Suprapubic skin (tissue), 4 donors: ENCODE measurements around the gene PRCP. TPM values are rescaled to one million over a fixed set of nuclear protein-coding genes. Genes with fewer than 3 reads are reported as not detected.

Source experiments
- DNase-seq, 2 donors: peaks; one replicate each; pipeline ENCODE4 v3.0.0-alpha.2; 2019; ENCODE audit warnings: low spot score in 2 of 2
- H3K27ac ChIP-seq: fragments of 200-600 bp; sonication (generic); one replicate; pipeline ENCODE4 v1.5.1; 2019
- H3K27me3 ChIP-seq: fragments of 200-600 bp; sonication (generic); one replicate; pipeline ENCODE4 v1.5.1; 2019
- H3K36me3 ChIP-seq: fragments of 200-600 bp; sonication (generic); one replicate; pipeline ENCODE4 v1.5.1; 2019
- H3K4me1 ChIP-seq: fragments of 200-600 bp; sonication (generic); one replicate; pipeline ENCODE4 v1.5.1; 2019
- H3K4me3 ChIP-seq: fragments of 200-600 bp; sonication (generic); one replicate; pipeline ENCODE4 v1.5.1; 2019; ENCODE audit warnings: mild to moderate bottlenecking
- H3K9me3 ChIP-seq: fragments of 200-600 bp; sonication (generic); one replicate; pipeline ENCODE4 v1.5.1; 2019
- CTCF ChIP-seq, 2 donors: fragments of 200-600 bp in 1 of 2; fragments of 450-650 bp in 1 of 2; sonication (generic) in 1 of 2; IDR thresholded peaks; one replicate each; pipeline ENCODE4 v1.5.1; 2016 to 2019; ENCODE audit warnings: antibody characterized with exemption in 2 of 2, mild to moderate bottlenecking in 1 of 2, moderate library complexity in 1 of 2
- EP300 ChIP-seq: sonication (generic); formaldehyde crosslinking; IDR thresholded peaks from one replicate; pipeline ENCODE4 v1.6.1; 2017; ENCODE audit warnings: antibody characterized with exemption
- POLR2A ChIP-seq, 2 donors: fragments of 450-650 bp; IDR thresholded peaks; one replicate each; pipeline ENCODE4 v1.6.1; 2017; ENCODE audit warnings: antibody characterized with exemption in 2 of 2, mild to moderate bottlenecking in 2 of 2, moderate library complexity in 2 of 2
- POLR2AphosphoS5 ChIP-seq, 3 donors: sonication (generic); formaldehyde crosslinking; IDR thresholded peaks; one replicate each; pipeline ENCODE4 v1.6.1; 2017; ENCODE audit warnings: antibody characterized with exemption in 3 of 3
- WGBS: methylation state at CpG from one replicate; pipeline ENCODE4 v1.1.5; 2018; 5-methylcytosine and 5-hydroxymethylcytosine counted together
- total RNA-seq, 4 donors: library from RNA; depleted of rRNA; stranded (reverse); fragments of >200 nt; gene quantifications; one replicate each; pipeline ENCODE4 v1.1.0, GENCODE V29; 2016

The PRCP gene
- total RNA-seq, 4 donors from 2014 or later, result 36.0 to 50.9 (median 50.4) TPM

- Histone ChIP-seq H3K4me3 (no peak overlapping the region), H3K4me1 (no peaks in the 10 kb centered on the region), H3K36me3 (no peaks in the 10 kb centered on the region), H3K27ac (no peak overlapping the region), H3K9me3 (peaks cover 9% of the 10 kb centered on the region), H3K27me3 (no peaks in the 10 kb centered on the region)
- 77% methylated on average over 7 of the region's 7 CpGs for WGBS
- no peak for TF ChIP-seq POLR2A (IDR thresholded peaks at IDR 0.05)
- no peak for TF ChIP-seq POLR2AphosphoS5 (IDR thresholded peaks at IDR 0.05)
- no peak for TF ChIP-seq CTCF (IDR thresholded peaks at IDR 0.05)
- TF ChIP-seq EP300, result no peak
- no peak for DNase-seq
Measured at GRCh38 chr11:82909015-82909640, 8.9 kb upstream of the PRCP start.

- no peaks in the 10 kb centered on the region for H3K27me3 ChIP-seq
- TF ChIP-seq EP300 (no peak), POLR2AphosphoS5 (IDR thresholded peaks at IDR 0.05) (no peak), POLR2A (IDR thresholded peaks at IDR 0.05) (no peak), CTCF (IDR thresholded peaks at IDR 0.05) (no peak)
- DNase-seq, result no peak
Measured at GRCh38 chr11:82908311-82908710, 8.1 kb upstream of the PRCP start.

GRCh38 chr11:82907371-82907770 is 7.1 kb upstream of the PRCP start:
- Histone ChIP-seq H3K9me3 (peaks cover 7% of the 10 kb centered on the region), H3K27me3 (no peaks in the 10 kb centered on the region), H3K27ac (no peak overlapping the region), H3K4me3 (no peak overlapping the region), H3K36me3 (no peaks in the 10 kb centered on the region), H3K4me1 (peaks cover 1% of the 10 kb centered on the region)
- no peak for TF ChIP-seq POLR2AphosphoS5 (IDR thresholded peaks at IDR 0.05)
- TF ChIP-seq POLR2A (IDR thresholded peaks at IDR 0.05), result no peak
- no peak for TF ChIP-seq CTCF (IDR thresholded peaks at IDR 0.05)
- no peak for TF ChIP-seq EP300
- WGBS, result 87% methylated on average over 5 of the region's 5 CpGs
- no peak for DNase-seq

More at GRCh38 chr11:82908311-82908710, 8.1 kb upstream of the PRCP start:
- Histone ChIP-seq H3K4me1 (no peaks in the 10 kb centered on the region), H3K9me3 (peaks cover 9% of the 10 kb centered on the region), H3K4me3 (no peak overlapping the region), H3K27ac (no peak overlapping the region), H3K36me3 (no peaks in the 10 kb centered on the region)

GRCh38 chr11:82906931-82907330 is 6.7 kb upstream of the PRCP start:
- no peak overlapping the region for H3K27ac ChIP-seq
- no peak for DNase-seq
- H3K36me3 ChIP-seq, result no peaks in the 10 kb centered on the region
- no peak overlapping the region for H3K4me3 ChIP-seq
- no peaks in the 10 kb centered on the region for H3K27me3 ChIP-seq
- TF ChIP-seq EP300 (no peak), POLR2AphosphoS5 (IDR thresholded peaks at IDR 0.05) (no peak), POLR2A (IDR thresholded peaks at IDR 0.05) (no peak), CTCF (IDR thresholded peaks at IDR 0.05) (no peak)
- WGBS, result 32% methylated on average over 2 of the region's 2 CpGs
- peaks cover 6% of the 10 kb centered on the region for H3K4me1 ChIP-seq
- H3K9me3 ChIP-seq, result peaks cover 2% of the 10 kb centered on the region

- Histone ChIP-seq H3K9me3 (no peaks in the 10 kb centered on the region), H3K27ac (no peak overlapping the region), H3K4me1 (peaks cover 9% of the 10 kb centered on the region), H3K27me3 (no peaks in the 10 kb centered on the region), H3K4me3 (no peak overlapping the region), H3K36me3 (no peaks in the 10 kb centered on the region)
- TF ChIP-seq EP300, result no peak
- TF ChIP-seq CTCF (IDR thresholded peaks at IDR 0.05), result peak; percentile 28 to 29
- DNase-seq, result no peak
- 53% methylated on average over 1 of the region's 1 CpG for WGBS
Measured at GRCh38 chr11:82906236-82906635, 6.0 kb upstream of the PRCP start.
